NCI-H1930 (cell line): ENCODE results near the gene PLCB1.
"Not testable (repeated sequence)": the region's sequence is repeated elsewhere in the genome, so short reads cannot be mapped to it uniquely, and the experiment has no call there.

ENCODE experiments used
- DNase-seq, 2 experiments: peaks; one replicate each; lab custom pipeline; 2025; lab: John Stamatoyannopoulos, UW

The PLCB1 gene

DNA sequence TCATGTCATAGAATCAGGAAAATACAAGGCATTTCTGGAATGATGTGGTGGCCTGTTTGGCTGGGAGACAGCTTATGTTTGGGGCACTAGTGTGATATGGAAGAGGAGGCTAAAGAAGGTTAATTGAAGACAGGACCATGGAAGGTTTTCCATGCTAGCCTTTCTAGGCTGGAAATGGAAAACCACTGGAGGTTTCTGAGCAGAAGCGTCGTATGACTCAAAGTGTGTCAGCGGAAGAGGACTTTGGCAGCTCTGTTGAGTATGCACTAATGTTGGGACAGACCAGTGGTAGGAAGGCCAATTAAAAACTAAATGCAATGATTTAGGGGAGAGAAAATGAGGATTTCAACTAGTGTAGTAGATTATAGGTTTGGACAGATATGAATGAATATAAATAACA is 413.1 kb downstream of the PLCB1 start:
- DNase-seq: no peak

DNA sequence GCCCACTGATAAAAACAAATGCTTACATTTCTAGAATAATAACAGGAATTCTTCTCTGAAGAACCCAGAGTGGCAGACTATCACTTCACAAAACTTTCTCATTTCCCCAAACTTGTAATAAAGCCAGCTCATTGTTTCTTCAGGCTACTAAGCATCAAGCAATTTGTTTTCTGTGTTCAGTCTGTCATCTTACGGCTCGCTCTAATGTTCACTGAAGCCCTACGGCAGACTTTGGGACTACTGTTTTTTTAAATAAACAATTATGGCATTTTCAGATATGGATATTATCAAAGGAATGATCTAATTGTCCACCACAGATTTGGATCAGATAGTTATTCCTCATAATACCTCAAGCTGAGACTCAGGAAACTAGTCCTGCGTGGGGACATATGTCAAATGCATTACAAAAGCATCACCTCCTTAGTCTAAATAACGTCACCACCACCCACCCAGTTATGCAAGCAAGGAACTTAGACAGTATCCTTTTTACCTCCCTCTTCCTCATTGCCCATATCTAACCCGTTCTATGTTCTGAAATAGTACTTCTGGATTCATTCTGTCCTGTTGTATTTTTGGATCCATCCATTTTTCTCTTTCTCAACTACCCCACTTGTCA is 415.1 kb downstream of the PLCB1 start:
- no peak for DNase-seq

DNA sequence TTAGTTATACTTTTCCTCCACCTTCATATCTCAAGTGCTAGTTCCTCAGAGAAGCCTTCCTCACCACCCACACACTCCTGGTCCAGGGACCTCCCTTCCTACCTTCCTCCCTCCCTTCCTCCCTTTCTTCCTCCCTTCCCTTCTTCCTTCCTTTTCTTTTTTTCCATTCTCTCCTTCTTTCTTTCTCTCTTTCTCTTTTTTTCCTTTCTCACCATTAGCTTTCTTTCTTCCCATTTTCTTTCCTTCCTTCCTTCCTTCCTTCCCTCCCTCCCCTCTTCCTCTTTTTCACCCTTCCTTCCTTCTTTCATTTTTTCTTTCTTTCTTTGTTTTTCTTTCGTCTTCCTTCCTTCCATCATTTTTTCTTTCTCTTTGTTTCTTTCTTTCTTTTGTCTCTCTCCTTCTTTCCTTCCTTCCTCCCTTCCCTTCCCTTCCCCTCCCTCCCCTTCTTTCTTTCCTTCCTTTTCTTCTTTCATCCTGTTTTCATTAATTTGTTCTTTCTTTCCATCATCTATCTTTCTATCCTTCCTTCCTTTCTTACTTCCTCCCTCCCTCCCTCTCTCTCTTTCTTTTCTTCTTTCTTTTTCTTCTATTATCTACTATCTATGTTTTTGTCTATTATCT is 416.0 kb downstream of the PLCB1 start:
- no peak for DNase-seq

DNA sequence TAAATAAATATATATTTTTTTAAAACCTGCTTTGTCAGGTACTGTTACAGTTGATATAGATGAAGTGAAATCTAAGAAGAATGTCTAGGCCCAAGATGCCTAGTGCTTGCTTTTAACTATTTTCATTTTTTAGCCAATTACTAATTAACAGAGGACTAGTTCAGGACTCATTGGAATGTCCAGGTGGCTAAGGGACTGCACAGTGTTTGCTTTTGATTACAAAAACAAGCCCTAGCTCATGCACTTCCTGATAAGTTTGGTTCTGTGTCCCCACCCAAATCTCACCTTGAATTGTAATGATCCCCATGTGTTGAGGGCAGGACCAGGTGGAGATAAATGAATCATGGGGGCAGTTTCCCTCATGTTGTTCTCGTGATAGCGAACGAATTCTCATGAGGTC is 417.1 kb downstream of the PLCB1 start:
- no peak for DNase-seq

DNA sequence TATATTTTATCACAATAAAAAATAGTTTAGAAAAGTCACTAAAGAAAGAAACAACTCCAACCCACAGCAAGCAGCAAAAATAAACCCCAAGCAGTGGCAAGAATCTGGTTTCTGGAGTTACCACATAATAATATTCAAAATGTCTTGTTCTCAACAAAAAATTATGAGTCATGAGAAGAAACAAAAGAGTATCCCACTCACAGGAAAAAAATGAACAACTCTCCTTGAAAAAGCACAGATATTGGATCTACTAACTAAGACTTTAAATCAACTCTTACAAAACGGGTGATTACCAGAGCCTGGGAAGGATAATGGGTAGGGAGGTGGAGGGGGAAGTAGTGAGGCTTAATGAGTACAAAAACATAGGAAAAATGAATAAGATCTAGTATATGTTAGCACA is 425.6 kb downstream of the PLCB1 start:
- DNase-seq: no peak

DNA sequence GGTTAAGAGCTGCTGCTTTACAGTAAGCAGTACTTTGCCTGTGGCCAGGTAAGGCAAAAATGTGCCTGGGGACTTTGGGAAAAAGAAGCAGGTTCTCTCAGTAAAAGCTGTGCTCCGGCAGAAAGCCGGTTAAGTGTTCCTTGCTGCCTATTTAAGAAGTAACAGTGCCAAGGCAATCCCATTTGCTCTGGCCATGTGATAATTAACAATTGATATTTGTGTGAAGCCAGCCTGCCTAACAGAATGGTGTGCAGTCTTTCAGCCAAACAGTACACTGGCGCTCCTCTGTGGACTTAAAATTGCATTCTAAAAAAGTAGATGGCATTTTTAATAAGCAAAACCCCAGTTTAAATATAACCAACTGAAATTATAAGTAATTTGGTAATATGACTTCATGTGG is 430.3 kb downstream of the PLCB1 start:
- no peak for DNase-seq

DNA sequence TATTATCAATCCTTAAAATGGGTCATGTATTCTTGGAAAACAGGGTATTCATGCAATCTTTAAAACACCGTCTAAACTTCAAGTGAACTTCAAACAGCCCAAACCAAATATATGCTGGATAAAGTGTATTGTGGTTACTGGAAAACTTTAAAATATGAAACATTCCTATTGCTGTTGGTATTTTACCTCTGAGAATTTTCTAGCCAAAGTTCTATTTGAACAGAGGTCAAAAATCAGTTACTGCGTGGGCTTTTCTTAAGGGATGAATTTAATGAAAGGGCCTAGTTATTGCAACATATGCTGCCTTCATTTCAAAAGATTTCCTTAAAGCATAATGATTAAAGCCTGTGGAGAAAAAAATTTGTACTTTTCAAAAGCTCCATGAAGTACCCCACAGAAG is 436.0 kb downstream of the PLCB1 start:
- DNase-seq: no peak

DNA sequence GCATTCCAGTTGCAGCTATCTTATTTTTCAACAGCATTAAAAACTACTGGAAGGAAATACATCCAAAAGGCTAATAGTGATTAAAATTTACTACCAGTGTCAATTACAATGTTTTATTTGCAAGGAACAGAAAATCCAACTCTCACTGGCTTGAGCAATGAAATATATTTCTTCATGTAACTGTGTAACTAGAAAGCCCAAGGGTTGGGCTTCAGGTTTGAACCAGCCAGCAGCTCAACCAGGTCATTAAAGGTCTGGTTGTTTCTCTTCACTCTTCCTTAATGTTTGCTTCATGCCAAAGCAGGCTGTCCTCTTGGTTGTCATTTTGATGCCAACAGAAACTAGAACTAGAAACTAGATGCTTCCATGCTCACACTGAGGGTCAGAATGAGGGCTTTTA is 437.7 kb downstream of the PLCB1 start:
- no peak for DNase-seq

DNA sequence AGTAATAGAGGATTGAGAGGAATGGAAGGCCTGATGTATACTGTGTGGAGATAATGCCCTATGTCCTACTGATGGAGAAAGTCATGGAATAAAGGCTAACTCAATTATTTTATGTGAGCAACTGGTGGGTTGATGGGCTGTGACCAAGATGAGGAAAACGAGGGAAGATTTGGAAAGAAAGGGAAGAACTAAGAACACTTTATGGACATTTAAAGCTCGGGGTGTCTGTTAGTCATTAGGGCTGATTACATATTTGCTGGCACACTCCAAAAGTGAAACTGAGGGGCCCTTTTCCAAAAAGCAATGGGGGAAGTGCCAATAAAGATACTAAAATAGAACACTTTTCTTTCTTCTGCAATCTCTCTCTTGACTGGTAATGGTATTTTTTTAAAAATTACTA is 439.5 kb downstream of the PLCB1 start:
- no peak for DNase-seq

DNA sequence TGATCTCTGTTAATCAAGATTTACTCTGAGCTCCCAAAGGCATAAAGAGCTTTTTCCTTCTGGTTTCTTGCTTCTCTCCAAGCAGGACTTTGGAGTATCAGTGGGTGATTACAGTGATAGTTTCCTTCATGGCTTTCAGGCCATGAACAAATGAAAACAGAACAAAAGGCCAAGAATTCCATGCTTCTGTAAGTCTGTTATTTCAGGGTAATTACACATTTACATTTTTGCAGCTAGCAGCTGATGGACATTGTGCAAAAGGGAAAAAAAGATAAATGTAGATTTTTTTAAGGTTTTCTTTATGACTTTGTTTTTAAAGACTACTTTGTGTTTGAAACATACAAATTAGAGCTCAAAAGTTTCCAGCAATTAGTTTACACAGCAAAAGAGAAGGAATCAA is 441.6 kb downstream of the PLCB1 start:
- no peak for DNase-seq

DNA sequence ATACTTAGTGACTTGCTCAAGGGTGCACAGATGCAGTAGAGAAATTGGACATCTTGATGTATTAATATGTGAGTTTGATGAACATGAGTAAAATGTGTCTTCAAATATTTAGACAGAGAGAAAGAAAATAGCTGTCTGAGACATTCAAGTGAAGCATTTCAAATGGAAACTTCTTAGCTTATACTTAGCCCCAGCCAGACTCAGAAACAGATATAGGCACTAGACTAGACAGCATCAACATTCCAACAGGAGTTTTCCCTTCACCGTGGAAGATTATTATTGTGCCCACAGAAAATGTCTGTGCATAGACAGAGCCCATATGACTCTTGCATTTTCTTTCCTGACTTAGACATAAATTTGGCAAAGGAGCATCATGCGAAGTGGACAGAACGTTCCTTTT is 443.0 kb downstream of the PLCB1 start:
- no peak for DNase-seq

DNA sequence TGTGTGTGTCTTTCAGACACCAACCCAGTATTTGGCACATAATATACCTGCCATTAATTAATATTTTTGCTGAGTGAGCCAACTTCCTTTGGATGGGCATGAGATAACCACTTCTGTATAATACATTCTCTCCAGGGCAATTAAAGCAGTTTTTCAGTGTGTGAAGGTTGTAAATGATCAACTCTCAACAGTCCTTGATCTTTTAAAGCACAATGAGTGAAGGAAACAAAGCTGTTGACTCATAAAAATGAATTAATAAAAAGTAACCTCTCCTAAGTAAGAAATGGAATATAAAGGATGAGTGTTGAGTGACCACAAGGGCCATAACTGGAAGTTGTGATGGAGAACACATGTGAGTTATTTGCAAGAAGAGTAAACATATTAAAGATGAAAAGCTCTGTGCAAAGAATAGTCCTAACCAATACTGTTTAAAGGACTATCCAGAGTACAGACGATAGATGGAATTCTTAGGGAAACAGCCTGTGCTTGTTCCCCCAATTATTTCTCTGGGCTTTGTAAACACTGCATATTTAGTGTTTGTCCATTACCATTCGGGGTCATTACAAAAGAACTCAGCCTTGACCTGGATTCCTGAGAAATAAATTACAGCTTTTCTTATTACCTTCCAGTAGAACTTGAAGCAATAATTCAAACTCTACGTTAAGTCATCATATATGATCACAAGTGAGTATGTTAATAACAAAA is 446.2 kb downstream of the PLCB1 start:
- DNase-seq: no peak

DNA sequence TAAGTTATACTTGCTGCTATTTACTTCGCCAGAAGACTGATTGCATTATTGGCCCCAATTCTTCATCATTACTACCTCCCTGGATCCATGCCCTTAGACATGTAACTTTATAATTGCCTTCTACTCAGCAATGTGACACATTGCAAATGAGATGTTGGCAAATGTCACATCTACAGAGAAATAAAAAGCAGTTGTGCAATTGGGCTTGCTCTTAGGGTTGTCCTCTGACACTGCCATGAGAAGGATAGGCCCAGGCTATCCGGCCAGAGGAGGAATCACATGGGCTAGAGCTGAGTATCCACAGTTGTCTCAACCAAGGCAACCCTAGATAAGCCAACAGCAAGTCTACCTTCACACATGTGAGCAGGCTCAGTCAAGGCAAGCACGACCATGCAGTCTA is 447.0 kb downstream of the PLCB1 start:
- no peak for DNase-seq

DNA sequence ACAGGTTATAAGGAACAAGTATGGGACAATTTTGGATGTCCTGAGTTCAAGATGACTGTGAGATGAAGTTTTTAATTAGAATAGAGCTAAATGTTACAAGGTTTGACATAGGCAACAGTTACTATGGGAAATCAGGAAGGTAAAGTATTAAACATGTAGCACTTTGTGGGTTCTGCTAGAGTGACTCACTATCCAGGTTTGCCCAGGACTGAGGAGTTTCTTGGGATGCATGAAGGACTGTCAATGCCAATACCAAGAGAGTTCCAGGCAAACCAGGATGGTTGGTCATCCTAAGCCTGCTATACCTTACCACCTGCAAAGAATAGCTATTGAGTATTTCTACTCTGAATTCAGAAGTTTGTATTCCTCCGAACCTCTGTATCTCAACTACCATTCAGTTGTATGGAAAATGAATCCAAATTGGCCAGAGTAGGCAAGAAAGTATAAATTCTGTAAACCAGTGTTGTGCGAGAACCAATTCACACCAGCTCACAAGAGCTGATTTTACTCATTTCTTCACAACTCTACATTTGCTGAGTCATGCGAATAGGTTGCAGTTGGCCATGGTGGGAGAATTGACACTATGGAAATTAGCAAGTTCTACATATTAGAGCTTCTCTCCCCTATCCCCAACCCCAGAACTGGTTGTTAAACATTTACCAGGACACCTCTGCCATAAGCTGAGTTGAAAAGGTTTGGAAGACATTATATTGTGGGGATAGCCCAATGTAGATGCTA is 449.5 kb downstream of the PLCB1 start:
- DNase-seq: no peak

DNA sequence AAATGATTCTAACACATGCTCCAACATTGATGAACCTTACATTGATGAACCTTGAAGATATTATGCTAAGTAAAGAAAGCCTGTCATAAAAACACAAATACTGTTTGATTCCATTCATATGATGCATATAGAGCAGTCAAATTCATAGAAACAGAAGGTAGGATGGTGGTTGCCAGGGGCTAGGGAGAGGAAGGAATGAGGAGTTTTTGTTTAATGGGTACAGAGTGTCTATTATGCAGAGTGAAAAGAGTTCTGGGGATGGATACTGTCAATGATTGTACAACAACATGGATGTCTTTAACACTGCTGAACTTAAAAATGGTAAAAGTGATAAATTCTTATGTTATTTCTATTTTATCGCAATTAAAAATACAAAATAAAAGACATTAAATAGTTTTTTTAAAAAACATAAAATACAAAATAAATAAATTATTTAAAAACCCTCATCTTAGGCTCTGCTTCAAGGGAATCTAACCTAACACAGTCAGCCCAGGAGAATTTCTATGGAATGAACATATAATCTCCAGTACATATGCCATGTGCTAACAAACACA is 451.0 kb downstream of the PLCB1 start:
- no peak for DNase-seq

DNA sequence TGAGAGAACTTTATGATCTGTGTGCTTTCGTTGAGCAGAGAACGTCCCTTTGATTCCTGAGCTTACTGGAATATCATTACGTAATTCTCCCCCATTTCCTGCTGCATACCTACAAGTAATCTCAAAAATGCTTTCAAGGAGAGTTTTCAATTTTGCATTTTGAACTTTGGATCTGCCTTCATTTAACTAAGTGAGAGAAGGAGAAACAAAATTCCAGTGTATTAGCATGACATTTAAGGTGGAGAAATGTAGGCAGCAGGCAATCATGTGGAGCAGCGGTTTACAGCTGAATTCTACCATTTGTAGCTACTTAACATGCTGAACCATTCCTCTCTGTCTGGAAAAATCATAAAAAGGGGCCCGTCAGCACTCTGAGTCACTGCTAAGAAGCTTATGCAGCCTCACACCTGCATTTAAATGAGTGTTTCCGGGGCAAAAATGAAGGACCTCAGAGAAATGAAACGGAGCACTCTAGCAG is 451.5 kb downstream of the PLCB1 start:
- DNase-seq: no peak

DNA sequence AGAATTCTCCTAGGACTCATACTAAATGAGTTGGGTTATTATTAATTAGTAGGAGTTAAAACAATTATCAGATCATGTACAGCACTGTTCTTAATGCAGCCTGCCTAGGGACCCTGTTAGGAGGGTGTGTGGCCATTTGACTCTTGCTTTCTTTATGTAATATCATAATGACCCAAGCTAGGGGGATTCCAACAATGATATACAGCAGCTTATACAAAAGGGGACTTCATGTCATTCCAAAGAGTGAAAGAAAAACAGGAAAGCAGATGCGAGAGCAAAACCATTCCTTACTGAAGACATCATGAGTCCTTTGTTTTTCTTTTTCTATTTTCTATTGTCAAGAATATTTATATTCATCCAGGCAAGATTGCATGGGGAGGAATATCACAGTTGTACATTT is 455.2 kb downstream of the PLCB1 start:
- no peak for DNase-seq

DNA sequence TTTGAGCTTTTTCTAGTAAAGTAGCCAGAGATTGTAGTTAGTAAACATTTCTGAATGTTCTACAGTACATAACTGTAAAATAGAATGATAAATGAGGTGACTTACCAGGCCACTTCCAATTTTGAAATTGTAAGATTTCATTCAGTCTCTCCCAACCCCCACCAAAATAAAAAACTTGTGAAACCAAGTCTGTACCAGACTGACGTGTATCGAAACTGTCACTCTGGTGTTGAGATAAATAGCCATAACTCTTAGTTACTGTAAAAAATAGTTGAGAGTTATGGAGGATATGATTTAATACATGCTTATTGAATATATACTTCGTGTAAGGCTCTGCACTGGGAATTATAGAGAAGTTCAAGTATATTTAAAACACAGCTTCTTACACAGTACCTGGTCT is 455.7 kb downstream of the PLCB1 start:
- DNase-seq: no peak

DNA sequence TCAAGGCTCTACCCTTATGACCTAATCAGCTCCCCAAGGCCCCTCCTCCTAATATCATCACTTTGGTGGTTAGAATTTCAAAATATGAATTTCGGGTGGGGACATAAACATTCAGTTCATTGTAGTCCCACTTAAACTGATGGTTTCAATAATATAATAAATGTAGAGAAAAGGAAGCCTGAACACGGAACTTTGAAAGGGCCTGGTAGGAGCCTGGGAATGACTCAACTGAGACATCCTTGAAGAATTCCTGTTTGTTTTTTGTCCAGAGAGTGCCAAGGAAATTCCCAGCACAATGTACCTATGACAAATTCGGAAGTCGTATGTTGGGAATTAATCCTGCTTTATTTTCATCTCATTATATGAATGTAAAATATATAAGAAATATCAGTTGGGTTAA is 457.9 kb downstream of the PLCB1 start:
- no peak for DNase-seq

DNA sequence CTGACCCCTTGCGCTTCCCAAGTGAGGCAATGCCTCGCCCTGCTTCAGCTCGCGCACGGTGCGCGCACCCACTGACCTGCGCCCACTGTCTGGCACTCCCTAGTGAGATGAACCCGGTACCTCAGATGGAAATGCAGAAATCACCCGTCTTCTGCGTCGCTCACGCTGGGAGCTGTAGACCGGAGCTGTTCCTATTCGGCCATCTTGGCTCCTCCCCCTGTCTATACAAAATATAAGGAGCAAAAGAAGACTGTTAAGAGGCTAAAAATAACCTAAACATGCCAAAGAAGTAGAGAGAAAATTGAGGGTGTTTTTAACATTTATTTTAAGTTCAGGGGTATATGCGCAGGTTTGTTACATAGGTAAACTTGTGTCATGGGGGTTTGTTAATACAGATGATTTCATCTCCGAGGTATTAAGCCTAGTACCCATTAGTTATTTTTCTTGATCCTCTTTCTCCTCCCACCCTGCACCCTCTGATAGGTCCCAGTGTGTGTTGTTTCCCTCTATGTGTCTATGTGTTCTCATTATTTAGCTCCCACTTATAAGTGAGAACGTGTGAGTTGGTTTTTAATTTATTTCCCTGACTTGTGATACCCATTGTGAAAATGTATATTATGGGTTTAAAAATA is 469.0 kb downstream of the PLCB1 start:
- DNase-seq: not testable (repeated sequence)

DNA sequence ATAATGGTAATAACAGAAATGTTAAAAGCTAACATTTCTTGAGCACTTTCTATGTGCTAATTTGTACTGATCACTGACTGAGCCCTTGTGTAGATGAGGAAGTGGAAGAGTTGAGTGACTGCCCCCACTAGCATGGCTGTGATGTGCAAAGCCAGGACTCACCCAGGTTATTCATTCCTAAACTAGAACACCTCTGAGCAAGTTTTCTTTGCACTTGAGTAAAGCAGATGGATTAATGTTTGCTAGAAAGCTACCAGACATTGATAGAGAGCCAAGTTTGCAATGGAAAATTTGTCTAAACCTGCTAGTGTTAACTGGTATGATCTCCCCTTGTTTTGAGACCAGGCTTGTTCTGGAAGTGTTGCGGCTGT is 469.5 kb downstream of the PLCB1 start:
- no peak for DNase-seq
